ENCODE data around the gene HEG1. TPM values are rescaled to one million over a fixed set of nuclear protein-coding genes. Genes with fewer than 3 reads are reported as not detected.

HEG1 gene
- total and polyA plus RNA-seq, 2 of the 4 experiments (the other 2 are of a cell fraction), result 25.6 to 43.4 TPM

DNA sequence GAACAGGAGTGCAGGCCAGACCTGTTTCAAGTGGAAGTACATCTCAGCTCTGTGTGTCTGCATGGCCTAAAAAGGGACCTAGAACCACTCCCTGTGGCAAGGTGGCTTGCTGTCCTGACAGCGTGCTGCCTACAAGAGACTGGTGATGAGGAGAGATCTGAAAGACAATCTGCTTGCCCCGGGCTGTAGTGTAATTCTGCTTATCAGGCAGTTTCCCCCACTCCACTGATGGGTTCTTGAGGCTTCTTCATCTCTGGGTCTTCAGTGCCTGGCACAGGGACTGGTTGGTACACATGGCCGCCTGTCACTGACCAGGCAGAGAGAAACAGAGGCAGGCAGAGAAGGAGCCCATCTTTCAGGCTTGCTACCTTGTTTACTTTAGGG, 57.6 kb downstream of the HEG1 start:
- Histone ChIP-seq H4K5ac (ENCODE audit: low read depth, low read length) (no peak overlapping the region), H2BK120ac (ENCODE audit: low read depth, low read length) (no peak overlapping the region), H3K27me3 (ENCODE audit: control insufficient read depth, insufficient read depth, low read length) (no peaks in the 10 kb centered on the region), H4K20me1 (ENCODE audit: insufficient read depth, low read length) (peaks cover 8% of the 10 kb centered on the region; the same call in 1 of the 2 replicates), H2BK15ac (ENCODE audit: low read depth, low read length) (no peak overlapping the region), H4K91ac (ENCODE audit: insufficient read depth, low read depth, low read length) (no peak overlapping the region), H2AFZ (replicated peaks; ENCODE audit: low read length, poor library complexity) (no peak overlapping the region), H3K79me1 (ENCODE audit: low read depth in 1 of 2, low read length in 2 of 2) (peaks cover 24 to 47% of the 10 kb centered on the region in 2 experiments), H3K4me1 (ENCODE audit: control insufficient read depth, insufficient read depth, low read length) (peaks cover 7% of the 10 kb centered on the region; the same call in 1 of the 2 replicates), H3K56ac (ENCODE audit: extremely low read depth, insufficient read depth, low read length) (no peak overlapping the region), H3K36me3 (ENCODE audit: control insufficient read depth, insufficient read depth, low read length) (peaks cover 85% of the 10 kb centered on the region), H3K27ac (ENCODE audit: insufficient read depth, low read length) (no peak overlapping the region), H2AK9ac (replicated peaks; ENCODE audit: low read depth, low read length, poor library complexity) (no peak overlapping the region), H3K18ac (ENCODE audit: low read depth, low read length) (no peak overlapping the region), H3K14ac (replicated peaks; ENCODE audit: low read depth, low read length) (no peak overlapping the region), H4K8ac (ENCODE audit: low read depth in 2 of 2, low read length in 2 of 2) (no peak overlapping the region), H2AK5ac (ENCODE audit: low read depth, low read length) (no peak overlapping the region), H3K4me2 (ENCODE audit: low read depth, low read length) (no peak overlapping the region), H3K9me3 (ENCODE audit: control insufficient read depth, insufficient read depth, low read length) (no peaks in the 10 kb centered on the region), H3K4ac (ENCODE audit: low read depth, low read length) (no peak overlapping the region), H3K4me3 (ENCODE audit: insufficient read depth, low read depth, low read length) (no peak overlapping the region), H3K9ac (ENCODE audit: low read depth, low read length) (no peak overlapping the region), H3K9me1 (ENCODE audit: insufficient read depth, low read length) (peaks cover 16% of the 10 kb centered on the region), H3K23ac (ENCODE audit: low read depth, low read length) (no peak overlapping the region), H2BK5ac (ENCODE audit: low read depth, low read length, poor library complexity, severe bottlenecking) (no peak overlapping the region), H2BK20ac (ENCODE audit: low read depth, low read length) (no peak overlapping the region)
- DNase-seq (no peak), ATAC-seq (ENCODE audit: low read depth) (no peak)
- dilution Hi-C loops (cut with HindIII; ENCODE audit: low sequenced_read_pairs, unreplicated experiment), result no loop called here
- in situ Hi-C loops (cut with MboI; ENCODE audit: low sequenced_read_pairs), result loop anchor here (10.0 to 25.0 kb wide), 2 partner anchors 437 to 589 kb away; partner anchors contain the start of gene OSBPL11
- intact Hi-C loops (cut with micrococcal nuclease), result loop anchor here (5.0 kb wide), 1 partner anchor 439 kb away; no protein-coding TSS in a partner anchor
- BruUV-seq (replicated peaks), result no TSS peak
- TF ChIP-seq MAFK (IDR thresholded peaks at IDR 0.05; ENCODE audit: low read depth, low read length) (peak; percentile 36; the same call in 1 of the 2 replicates), MAZ (IDR thresholded peaks at IDR 0.05; ENCODE audit: borderline replicate concordance, low read depth, low read length) (no peak)
- ChIA-PET CTCF (interaction anchor here (0.6 to 1.0 kb wide), 2 partner anchors 10 to 167 kb away, joined by 3 to 4 read pairs; no protein-coding TSS in a partner anchor), POLR2A (ENCODE audit: unreplicated experiment) (no interaction called here)
- WGBS, 2 experiments (ENCODE audit: extremely low coverage in 2 of 2, insufficient read length in 1 of 2), result no CpG with 5 or more reads among the region's 3 CpGs
